ENCODE measurements around the gene IL15RA. TPM values are rescaled to one million over a fixed set of nuclear protein-coding genes. Genes with fewer than 3 reads are reported as not detected.

Gene IL15RA
- total RNA-seq, 6 donors from 2014 or later = 28.0 to 72.6 (median 35.1) TPM

DNA sequence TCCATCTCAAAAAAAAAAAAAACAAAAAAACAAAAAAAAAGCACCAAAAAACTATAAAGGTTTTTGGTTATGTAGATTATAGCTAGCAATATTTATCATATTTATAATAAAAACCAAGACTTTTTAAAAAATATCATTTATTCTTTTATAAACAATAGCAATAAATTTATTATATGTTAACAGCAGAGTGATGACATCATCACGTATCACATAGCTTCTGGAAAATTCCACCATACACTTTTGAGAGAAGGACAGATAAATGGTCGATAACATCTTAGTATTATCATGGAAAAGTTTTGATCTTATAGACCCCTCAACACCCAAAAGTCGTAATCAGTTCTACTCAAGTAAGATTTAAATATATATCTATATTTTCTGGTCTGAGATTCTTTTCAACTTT lies 33.2 kb upstream of the IL15RA start:
- Histone ChIP-seq H3K27ac (no peak overlapping the region), H3K36me3 (no peaks in the 10 kb centered on the region), H3K4me3 (no peak overlapping the region), H3K9me3 (peaks cover 0 to 8% (median 0%) of the 10 kb centered on the region in 4 donors), H3K4me1 (peaks cover 0 to 15% (median 8%) of the 10 kb centered on the region in 4 donors), H3K27me3 (no peaks in the 10 kb centered on the region)
- TF ChIP-seq POLR2A (IDR thresholded peaks at IDR 0.05) = no peak
- 94 to 95% methylated on average over 3 of the region's 3 CpGs for WGBS, 2 donors
- no peak for ATAC-seq (ENCODE audit: low FRiP score in 2 of 2)
- no peak for DNase-seq

DNA sequence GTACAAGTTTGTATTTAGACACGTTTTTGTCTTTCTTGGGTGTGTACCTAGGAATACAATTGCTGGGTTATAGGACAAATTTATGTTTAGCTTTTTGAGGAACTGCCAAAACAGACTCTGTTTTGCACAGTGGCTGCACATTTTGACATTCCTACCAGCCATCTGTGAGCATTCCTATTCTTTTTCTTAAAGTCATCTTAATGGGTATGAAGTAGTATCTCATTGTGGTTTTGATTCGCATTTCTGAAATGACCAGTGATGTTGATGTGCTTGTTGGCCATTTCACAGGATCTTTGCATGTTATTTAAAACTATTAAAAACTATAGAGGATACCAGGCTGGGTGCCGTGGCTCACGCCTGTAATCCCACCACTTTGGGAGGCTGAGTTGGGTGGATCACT lies 32.6 kb upstream of the IL15RA start:
- TF ChIP-seq POLR2A (IDR thresholded peaks at IDR 0.05) (no peak), EP300 (IDR thresholded peaks at IDR 0.05) (no peak), POLR2AphosphoS5 (IDR thresholded peaks at IDR 0.05) (no peak)
- TF ChIP-seq, protein P1, sequence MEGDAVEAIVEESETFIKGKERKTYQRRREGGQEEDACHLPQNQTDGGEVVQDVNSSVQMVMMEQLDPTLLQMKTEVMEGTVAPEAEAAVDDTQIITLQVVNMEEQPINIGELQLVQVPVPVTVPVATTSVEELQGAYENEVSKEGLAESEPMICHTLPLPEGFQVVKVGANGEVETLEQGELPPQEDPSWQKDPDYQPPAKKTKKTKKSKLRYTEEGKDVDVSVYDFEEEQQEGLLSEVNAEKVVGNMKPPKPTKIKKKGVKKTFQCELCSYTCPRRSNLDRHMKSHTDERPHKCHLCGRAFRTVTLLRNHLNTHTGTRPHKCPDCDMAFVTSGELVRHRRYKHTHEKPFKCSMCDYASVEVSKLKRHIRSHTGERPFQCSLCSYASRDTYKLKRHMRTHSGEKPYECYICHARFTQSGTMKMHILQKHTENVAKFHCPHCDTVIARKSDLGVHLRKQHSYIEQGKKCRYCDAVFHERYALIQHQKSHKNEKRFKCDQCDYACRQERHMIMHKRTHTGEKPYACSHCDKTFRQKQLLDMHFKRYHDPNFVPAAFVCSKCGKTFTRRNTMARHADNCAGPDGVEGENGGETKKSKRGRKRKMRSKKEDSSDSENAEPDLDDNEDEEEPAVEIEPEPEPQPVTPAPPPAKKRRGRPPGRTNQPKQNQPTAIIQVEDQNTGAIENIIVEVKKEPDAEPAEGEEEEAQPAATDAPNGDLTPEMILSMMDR (IDR thresholded peaks at IDR 0.05) = no peak
- no peaks in the 10 kb centered on the region for H3K27me3 ChIP-seq
- H3K4me1 ChIP-seq = peaks cover 0 to 15% (median 8%) of the 10 kb centered on the region in 4 donors
- WGBS, 2 donors = 80 to 89% methylated on average over 4 of the region's 4 CpGs
- ATAC-seq (ENCODE audit: low FRiP score in 2 of 2) (no peak), DNase-seq (no peak)
- peaks cover 0 to 8% (median 0%) of the 10 kb centered on the region in 4 donors for H3K9me3 ChIP-seq
- no peaks in the 10 kb centered on the region for H3K36me3 ChIP-seq
- H3K4me3 ChIP-seq = no peak overlapping the region
- peak overlapping the region in 1 of 4 donors; percentile 46 for H3K27ac ChIP-seq

DNA sequence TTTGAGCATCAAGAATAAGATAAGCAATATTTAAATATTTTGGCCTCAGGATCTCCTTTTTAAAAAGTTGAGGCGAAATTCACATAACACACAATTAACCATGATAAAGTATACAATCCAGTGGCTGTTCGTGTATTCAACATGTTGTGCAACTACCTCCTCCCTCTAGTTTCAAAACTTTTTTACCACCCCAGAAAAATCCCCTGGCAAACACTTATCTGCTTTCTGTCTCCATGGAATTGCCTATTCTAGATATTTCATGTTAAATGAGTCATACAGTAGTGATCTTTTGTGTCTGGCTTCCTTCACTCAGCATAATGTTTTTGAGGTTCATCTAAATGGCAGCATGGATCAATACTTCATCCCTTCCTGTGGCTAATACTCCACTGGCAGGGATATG lies 31.8 kb upstream of the IL15RA start:
- Histone ChIP-seq H3K4me3 (peak overlapping the region in 2 of 4 donors; percentile 3 to 14), H3K9me3 (peaks cover 0 to 8% (median 0%) of the 10 kb centered on the region in 4 donors), H3K27ac (peak overlapping the region in 2 of 4 donors; percentile 11 to 17), H3K4me1 (peaks cover 0 to 10% (median 3%) of the 10 kb centered on the region in 4 donors), H3K36me3 (no peaks in the 10 kb centered on the region), H3K27me3 (no peaks in the 10 kb centered on the region)
- ATAC-seq (ENCODE audit: low FRiP score in 2 of 2) = peak in 1 of 2 donors; percentile 85
- 41 to 42% methylated on average over 2 of the region's 2 CpGs for WGBS, 2 donors
- TF ChIP-seq POLR2A (IDR thresholded peaks at IDR 0.05) (no peak), POLR2AphosphoS5 (IDR thresholded peaks at IDR 0.05) (no peak), EP300 (IDR thresholded peaks at IDR 0.05) (no peak)
- TF ChIP-seq, protein P1 (IDR thresholded peaks at IDR 0.05) = no peak
- DNase-seq = no peak

DNA sequence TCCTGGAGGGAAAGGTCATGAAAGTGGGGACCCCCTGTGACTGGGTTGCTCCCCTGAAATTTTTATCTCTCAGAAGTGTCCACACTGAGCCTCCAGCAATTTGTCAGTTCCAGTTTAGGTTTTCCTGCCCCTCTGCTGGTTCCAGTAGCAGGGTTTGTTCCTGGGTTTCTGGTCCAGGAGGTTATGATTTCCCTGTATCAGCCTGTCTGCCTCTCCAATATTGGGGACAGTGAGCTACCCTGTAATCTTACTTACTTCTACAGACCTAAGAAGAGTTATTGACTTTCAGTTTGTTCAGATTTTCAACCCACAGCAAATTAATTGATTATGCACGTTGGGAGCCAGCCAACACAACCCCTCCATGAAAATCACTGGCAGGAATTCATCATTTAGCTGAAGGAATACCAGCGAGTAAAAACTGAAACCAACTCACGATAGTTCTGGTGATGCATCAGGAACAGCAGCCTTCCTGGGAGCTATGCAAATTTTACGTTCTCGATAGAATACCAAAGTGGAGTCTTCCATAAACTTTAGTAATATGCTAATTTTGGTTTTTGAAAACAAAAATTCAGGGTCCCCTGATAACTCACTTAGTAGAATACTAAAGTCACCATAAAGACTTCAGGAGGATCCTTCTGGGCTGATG lies 31.3 kb upstream of the IL15RA start:
- Histone ChIP-seq H3K36me3 (no peaks in the 10 kb centered on the region), H3K27me3 (no peaks in the 10 kb centered on the region), H3K4me3 (peak overlapping the region in 2 of 4 donors; percentile 3 to 14), H3K9me3 (peaks cover 0 to 8% (median 0%) of the 10 kb centered on the region in 4 donors), H3K27ac (peak overlapping the region; percentile 5 to 40 (median 18)), H3K4me1 (peaks cover 0 to 4% (median 0%) of the 10 kb centered on the region in 4 donors)
- WGBS, 2 donors = 66 to 70% methylated on average over 5 of the region's 5 CpGs
- DNase-seq (no peak), ATAC-seq (ENCODE audit: low FRiP score in 2 of 2) (no peak)
- TF ChIP-seq POLR2AphosphoS5 (IDR thresholded peaks at IDR 0.05) (no peak), POLR2A (IDR thresholded peaks at IDR 0.05) (no peak), EP300 (IDR thresholded peaks at IDR 0.05) (no peak)
- TF ChIP-seq, protein P1 (IDR thresholded peaks at IDR 0.05) = no peak

DNA sequence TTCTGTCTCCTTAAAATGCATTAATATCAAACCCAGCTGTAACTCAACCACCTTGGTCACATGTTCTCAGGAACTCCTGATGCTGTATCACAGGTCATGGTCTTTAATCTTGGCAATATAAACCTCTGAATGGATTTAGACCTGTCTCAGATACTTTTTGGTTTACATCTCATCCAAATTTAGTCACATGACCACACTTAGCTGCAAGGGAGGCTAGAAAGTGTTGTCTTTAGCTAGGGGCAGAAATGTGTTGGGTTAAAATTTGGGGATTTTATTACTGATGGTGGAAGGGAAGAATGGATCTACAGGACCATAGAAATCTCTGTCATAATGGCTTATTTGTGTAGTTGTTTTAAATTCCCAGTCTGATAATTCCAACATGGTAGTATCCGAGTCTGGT lies 29.6 kb upstream of the IL15RA start:
- ATAC-seq (ENCODE audit: low FRiP score in 2 of 2) (no peak), DNase-seq (no peak)
- Histone ChIP-seq H3K27ac (no peak overlapping the region), H3K4me1 (peaks cover 0 to 4% (median 0%) of the 10 kb centered on the region in 4 donors), H3K4me3 (no peak overlapping the region), H3K27me3 (no peaks in the 10 kb centered on the region), H3K9me3 (peaks cover 0 to 8% (median 0%) of the 10 kb centered on the region in 4 donors), H3K36me3 (no peaks in the 10 kb centered on the region)
- WGBS, 2 donors = 0 to 100% methylated on average over 1 of the region's 1 CpG
- TF ChIP-seq, protein P1 (IDR thresholded peaks at IDR 0.05) = no peak
- TF ChIP-seq POLR2A (IDR thresholded peaks at IDR 0.05) (no peak), EP300 (IDR thresholded peaks at IDR 0.05) (no peak)
